DND-41 (cell line): ENCODE results near the gene OBSCN.

Experiments
- EZH2 ChIP-seq: IDR thresholded peaks from 3 replicates; pipeline ENCODE4 v1.6.1; 2012; ENCODE audit warnings: borderline replicate concordance, low read depth, mild to moderate bottlenecking, moderate library complexity, low read length, inconsistent platforms; ENCODE audit not compliant: severe bottlenecking
- TF ChIP-seq, protein P1 (sequence below): IDR thresholded peaks from 2 replicates; pipeline ENCODE4 v1.5.1; 2012; ENCODE audit warnings: borderline replicate concordance, low read length, moderate library complexity, mild to moderate bottlenecking; ENCODE audit not compliant: poor library complexity, severe bottlenecking; ENCODE audit errors: extremely low read depth

GRCh38 chr1:228394571-228395394 lies 186.9 kb downstream of the OBSCN start:
- TF ChIP-seq, protein P1, sequence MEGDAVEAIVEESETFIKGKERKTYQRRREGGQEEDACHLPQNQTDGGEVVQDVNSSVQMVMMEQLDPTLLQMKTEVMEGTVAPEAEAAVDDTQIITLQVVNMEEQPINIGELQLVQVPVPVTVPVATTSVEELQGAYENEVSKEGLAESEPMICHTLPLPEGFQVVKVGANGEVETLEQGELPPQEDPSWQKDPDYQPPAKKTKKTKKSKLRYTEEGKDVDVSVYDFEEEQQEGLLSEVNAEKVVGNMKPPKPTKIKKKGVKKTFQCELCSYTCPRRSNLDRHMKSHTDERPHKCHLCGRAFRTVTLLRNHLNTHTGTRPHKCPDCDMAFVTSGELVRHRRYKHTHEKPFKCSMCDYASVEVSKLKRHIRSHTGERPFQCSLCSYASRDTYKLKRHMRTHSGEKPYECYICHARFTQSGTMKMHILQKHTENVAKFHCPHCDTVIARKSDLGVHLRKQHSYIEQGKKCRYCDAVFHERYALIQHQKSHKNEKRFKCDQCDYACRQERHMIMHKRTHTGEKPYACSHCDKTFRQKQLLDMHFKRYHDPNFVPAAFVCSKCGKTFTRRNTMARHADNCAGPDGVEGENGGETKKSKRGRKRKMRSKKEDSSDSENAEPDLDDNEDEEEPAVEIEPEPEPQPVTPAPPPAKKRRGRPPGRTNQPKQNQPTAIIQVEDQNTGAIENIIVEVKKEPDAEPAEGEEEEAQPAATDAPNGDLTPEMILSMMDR = no peak
- no peak for TF ChIP-seq EZH2
